Spleen (tissue), 11 donors: Measurements from ENCODE around the gene SERAC1. TPM values are rescaled to one million over a fixed set of nuclear protein-coding genes. Genes with fewer than 3 reads are reported as not detected.

Experiments
- DNase-seq: peaks from one replicate; pipeline ENCODE4 v3.0.0-alpha.2; 2020
- H3K27ac ChIP-seq, 8 donors: fragments of 200-600 bp; sonication (generic) in 7 of 8; 1 replicate in 4 of 8; 2 replicates in 4 of 8; pipeline versions ENCODE4 v1.5.0 to v1.8.0; 2016 to 2021; ENCODE audit warnings: inconsistent platforms in 4 of 8, mild to moderate bottlenecking in 4 of 8, moderate library complexity in 1 of 8
- H3K27me3 ChIP-seq, 7 donors: fragments of 200-600 bp; sonication (generic) in 6 of 7; replicated peaks in 1 of 7; 1 replicate in 4 of 7; 2 replicates in 3 of 7; pipeline versions ENCODE4 v1.5.0 to v1.8.0; 2016 to 2021; ENCODE audit warnings: inconsistent platforms in 3 of 7, mild to moderate bottlenecking in 1 of 7
- H3K36me3 ChIP-seq, 6 donors: fragments of 200-600 bp; sonication (generic) in 5 of 6; 1 replicate in 4 of 6; 2 replicates in 2 of 6; pipeline versions ENCODE4 v1.5.0 to v1.8.0; 2016 to 2021; ENCODE audit warnings: inconsistent platforms in 2 of 6
- H3K4me1 ChIP-seq, 6 donors: fragments of 200-600 bp; sonication (generic) in 5 of 6; 1 replicate in 3 of 6; 2 replicates in 3 of 6; pipeline versions ENCODE4 v1.5.0 to v1.8.0; 2016 to 2021; ENCODE audit warnings: inconsistent platforms in 3 of 6
- H3K4me3 ChIP-seq, 8 donors: fragments of 200-600 bp; sonication (generic) in 7 of 8; 1 replicate in 4 of 8; 2 replicates in 4 of 8; pipeline versions ENCODE4 v1.5.0 to v1.8.0; 2016 to 2021; ENCODE audit warnings: inconsistent platforms in 4 of 8, mild to moderate bottlenecking in 4 of 8, moderate library complexity in 2 of 8
- H3K9me3 ChIP-seq, 8 donors: fragments of 200-600 bp; sonication (generic) in 7 of 8; 1 replicate in 4 of 8; 2 replicates in 4 of 8; pipeline versions ENCODE4 v1.5.0 to v1.8.0; 2016 to 2021; ENCODE audit warnings: inconsistent platforms in 4 of 8
- POLR2A ChIP-seq, 3 donors: fragments of 450-650 bp; IDR thresholded peaks; one replicate each; pipeline ENCODE4 v1.5.1; 2017; ENCODE audit warnings: antibody characterized with exemption in 3 of 3, mild to moderate bottlenecking in 1 of 3
- POLR2AphosphoS5 ChIP-seq, 3 donors: sonication (generic); formaldehyde crosslinking; IDR thresholded peaks; one replicate each; pipeline ENCODE4 v1.5.1; 2017; ENCODE audit warnings: antibody characterized with exemption in 3 of 3
- WGBS, 5 donors: extraction: QIAGEN DNeasy Blood & Tissue Kit in 3 of 5; methylation state at CpG; one replicate each; pipeline versions ENCODE4 v1.1.5 to v1.1.7; 2013 to 2018; 5-methylcytosine and 5-hydroxymethylcytosine counted together
- intact Hi-C: fragments of 100-400 bp; cut with DNase I; formaldehyde crosslinking; loops from one replicate; pipeline ENCODE4 v1.15.0; 2023; ENCODE audit warnings: low total_unique reads
- polyA plus RNA-seq, 3 donors: library from polyadenylated mRNA; stranded (reverse); fragments of 200-250 nt; gene quantifications; one replicate each; pipeline ENCODE4 v1.2.1, GENCODE V29; 2013
- total RNA-seq, 7 donors: library from RNA; depleted of rRNA in 3 of 7; stranded (reverse); fragments of >200 nt in 3 of 7; fragmentation: NEBNext Ultra II Directional in 4 of 7; extraction: Animal tissue kit (Norgen Biotek cat#: 25700) in 4 of 7; gene quantifications; one replicate each; pipeline versions ENCODE4 v1.1.0 to v1.2.1, GENCODE V29; 2016 to 2021
- TF ChIP-seq, protein P1 (sequence below), 11 experiments: fragments of 200-600 bp in 7 of 11; fragments of 450-650 bp in 4 of 11; sonication (generic) in 4 of 11; IDR thresholded peaks in 8 of 11; conservative IDR thresholded peaks in 3 of 11; 1 replicate in 7 of 11; 2 replicates in 4 of 11; pipeline versions ENCODE4 v1.4.0 to v1.8.0; 2016 to 2021; ENCODE audit warnings: antibody characterized with exemption in 11 of 11, inconsistent platforms in 4 of 11, mild to moderate bottlenecking in 1 of 11
- donor health status: healthy with polysubstance abuse.
- donor health status: DM: no; HTN: no; CAD: no; lungs with moderate emphysema.
- donor health status: DM: no; HTN: no; CAD: no.
- donor health status: Bipolar disorder and iron deficiency.
- donor health status: healthy.
- donor health status: DM: no; HTN: no; CAD: no.
- donor health status: DM: yes; HTN: yes; CAD: no.

The SERAC1 gene
- total and polyA plus RNA-seq, 10 donors = 1.6 to 12.3 (median 5.7) TPM

GRCh38 chr6:158071121-158072082 lies 96.7 kb downstream of the SERAC1 start:
- no peaks in the 10 kb centered on the region for H3K9me3 ChIP-seq
- H3K36me3 ChIP-seq = peaks cover 0 to 92% (median 5%) of the 10 kb centered on the region in 6 donors
- H3K4me3 ChIP-seq = no peak overlapping the region
- WGBS, 5 donors = 86 to 92% (median 89%) methylated on average over 33 to 34 of the region's 34 CpGs
- no peak for TF ChIP-seq POLR2A (IDR thresholded peaks at IDR 0.05)
- TF ChIP-seq, protein P1, sequence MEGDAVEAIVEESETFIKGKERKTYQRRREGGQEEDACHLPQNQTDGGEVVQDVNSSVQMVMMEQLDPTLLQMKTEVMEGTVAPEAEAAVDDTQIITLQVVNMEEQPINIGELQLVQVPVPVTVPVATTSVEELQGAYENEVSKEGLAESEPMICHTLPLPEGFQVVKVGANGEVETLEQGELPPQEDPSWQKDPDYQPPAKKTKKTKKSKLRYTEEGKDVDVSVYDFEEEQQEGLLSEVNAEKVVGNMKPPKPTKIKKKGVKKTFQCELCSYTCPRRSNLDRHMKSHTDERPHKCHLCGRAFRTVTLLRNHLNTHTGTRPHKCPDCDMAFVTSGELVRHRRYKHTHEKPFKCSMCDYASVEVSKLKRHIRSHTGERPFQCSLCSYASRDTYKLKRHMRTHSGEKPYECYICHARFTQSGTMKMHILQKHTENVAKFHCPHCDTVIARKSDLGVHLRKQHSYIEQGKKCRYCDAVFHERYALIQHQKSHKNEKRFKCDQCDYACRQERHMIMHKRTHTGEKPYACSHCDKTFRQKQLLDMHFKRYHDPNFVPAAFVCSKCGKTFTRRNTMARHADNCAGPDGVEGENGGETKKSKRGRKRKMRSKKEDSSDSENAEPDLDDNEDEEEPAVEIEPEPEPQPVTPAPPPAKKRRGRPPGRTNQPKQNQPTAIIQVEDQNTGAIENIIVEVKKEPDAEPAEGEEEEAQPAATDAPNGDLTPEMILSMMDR (IDR thresholded peaks at IDR 0.05 in 8 of 11, conservative IDR thresholded peaks at IDR 0.05 in 3 of 11) = no peak
- TF ChIP-seq POLR2AphosphoS5 (IDR thresholded peaks at IDR 0.05) = no peak
- peaks cover 2 to 29% (median 11%) of the 10 kb centered on the region in 6 donors for H3K4me1 ChIP-seq
- H3K27me3 ChIP-seq = no peaks in the 10 kb centered on the region
- intact Hi-C loops = loop anchor here (5.0 kb wide), 1 partner anchor 314 kb away; no protein-coding TSS in a partner anchor
- no peak for DNase-seq
- H3K27ac ChIP-seq = no peak overlapping the region

- Histone ChIP-seq H3K36me3 (peaks cover 0 to 92% (median 7%) of the 10 kb centered on the region in 6 donors), H3K4me3 (no peak overlapping the region), H3K4me1 (peaks cover 2 to 29% (median 11%) of the 10 kb centered on the region in 6 donors), H3K9me3 (no peaks in the 10 kb centered on the region), H3K27me3 (no peaks in the 10 kb centered on the region), H3K27ac (peak overlapping the region in 1 of 8 donors; percentile 4)
- intact Hi-C loops = loop anchor here (5.0 kb wide), 1 partner anchor 313 kb away; no protein-coding TSS in a partner anchor
- TF ChIP-seq POLR2AphosphoS5 (IDR thresholded peaks at IDR 0.05) (no peak), POLR2A (IDR thresholded peaks at IDR 0.05) (no peak)
- TF ChIP-seq, protein P1 (IDR thresholded peaks at IDR 0.05 in 8 of 11, conservative IDR thresholded peaks at IDR 0.05 in 3 of 11) = no peak
- 91 to 96% (median 95%) methylated on average over 10 of the region's 10 CpGs for WGBS, 5 donors
- no peak for DNase-seq
Observed at GRCh38 chr6:158070513-158070912, 97.5 kb downstream of the SERAC1 start.

DNA sequence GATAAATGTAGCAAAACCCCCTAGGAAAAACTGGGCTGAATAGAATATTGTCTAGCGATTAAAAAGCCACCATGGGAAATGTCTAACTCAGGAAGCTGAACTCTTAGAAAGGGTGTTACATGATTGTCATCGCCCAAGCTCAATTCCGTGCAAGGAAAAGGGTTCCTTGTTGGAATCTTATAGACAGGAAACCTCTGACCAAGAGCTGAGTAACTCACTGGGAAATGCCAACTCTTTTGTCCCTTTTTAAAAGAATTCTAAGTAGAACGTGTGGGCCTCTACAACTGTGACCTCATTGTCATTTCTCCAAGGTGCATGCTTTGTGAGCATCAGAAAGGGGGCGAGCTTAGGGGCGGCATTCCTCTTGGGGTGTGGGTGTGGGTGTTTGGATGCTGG lies 98.3 kb downstream of the SERAC1 start:
- intact Hi-C loops = loop anchor here (5.0 kb wide), 1 partner anchor 312 kb away; no protein-coding TSS in a partner anchor
- DNase-seq = no peak
- no peak overlapping the region for H3K4me3 ChIP-seq
- WGBS, 5 donors = 68 to 86% (median 83%) methylated on average over 6 of the region's 6 CpGs
- peaks cover 2 to 29% (median 11%) of the 10 kb centered on the region in 6 donors for H3K4me1 ChIP-seq
- H3K27ac ChIP-seq = peak overlapping the region in 1 of 8 donors; percentile 4
- peaks cover 0 to 92% (median 9%) of the 10 kb centered on the region in 6 donors for H3K36me3 ChIP-seq
- no peaks in the 10 kb centered on the region for H3K27me3 ChIP-seq
- TF ChIP-seq, protein P1 (IDR thresholded peaks at IDR 0.05 in 8 of 11, conservative IDR thresholded peaks at IDR 0.05 in 3 of 11) = no peak
- no peak for TF ChIP-seq POLR2AphosphoS5 (IDR thresholded peaks at IDR 0.05)
- no peak for TF ChIP-seq POLR2A (IDR thresholded peaks at IDR 0.05)
- no peaks in the 10 kb centered on the region for H3K9me3 ChIP-seq
